Stimulated activated CD4-positive, alpha-beta T cell treated with anti-CD3 and anti-CD28 coated beads, Interleukin-4, amount 100 ng/mL, for 48 hours (primary cell): ENCODE measurements around the gene SCNN1B.
"Not testable (repeated sequence)": the region's sequence is repeated elsewhere in the genome, so short reads cannot be mapped to it uniquely, and the experiment has no call there.

ENCODE experiments used
- DNase-seq, 2 donors: peaks; one replicate each; pipeline ENCODE4 v3.0.0-alpha.2; 2020; ENCODE audit warnings: low read depth in 2 of 2

SCNN1B gene

DNA sequence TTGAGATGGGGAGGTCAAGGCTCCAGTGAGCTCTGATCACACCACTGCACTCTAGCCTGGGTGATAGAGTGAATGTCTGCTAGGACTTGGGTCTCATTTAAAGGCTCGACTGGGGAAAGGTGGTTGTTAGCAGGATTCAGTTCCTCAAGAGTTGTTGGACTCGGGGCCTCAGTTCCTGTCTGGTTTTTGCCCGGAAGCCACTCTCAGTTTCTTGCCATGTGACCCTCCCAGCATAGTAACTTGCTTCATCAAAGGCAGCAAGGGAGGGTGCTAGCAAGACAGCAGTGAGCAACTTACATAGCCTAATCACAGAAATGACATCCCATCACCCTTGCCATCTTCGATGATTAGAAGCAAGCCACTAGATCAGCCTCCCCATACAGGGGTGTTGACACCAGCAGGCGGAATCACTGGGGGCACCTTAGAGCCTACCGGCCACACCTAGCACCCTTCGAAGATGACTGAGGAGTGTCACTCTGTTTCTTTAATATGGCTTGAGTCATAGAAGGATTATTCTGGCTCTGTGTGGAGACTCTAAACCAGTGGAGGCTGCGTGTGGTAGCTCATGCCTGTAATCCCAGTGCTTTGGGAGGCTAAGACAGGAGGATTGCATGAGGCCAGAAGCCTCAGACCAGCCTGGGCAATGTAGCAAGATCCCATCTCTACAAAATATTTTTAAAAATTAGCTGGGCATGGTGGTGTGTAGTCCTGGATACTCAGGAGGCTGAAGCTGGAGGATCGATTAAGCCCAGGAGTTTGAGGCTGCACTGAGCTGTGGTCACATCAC, 13.2 kb upstream of the SCNN1B start:
- no peak for DNase-seq

GRCh38 chr16:23290189-23291062, 11.7 kb upstream of the SCNN1B start:
- DNase-seq = no peak

- DNase-seq = no peak
These were observed 9.1 kb upstream of the SCNN1B start for GRCh38 chr16:23293016-23293415.

- no peak for DNase-seq
These were observed 7.8 kb upstream of the SCNN1B start for GRCh38 chr16:23294260-23294659.

GRCh38 chr16:23296994-23297393, 5.1 kb upstream of the SCNN1B start:
- peak; percentile 9 to 15 for DNase-seq

GRCh38 chr16:23298290-23298915, 3.7 kb upstream of the SCNN1B start:
- no peak for DNase-seq

GRCh38 chr16:23299815-23300214, 2.3 kb upstream of the SCNN1B start:
- not testable (repeated sequence) for DNase-seq

GRCh38 chr16:23301251-23302044, 654 bp upstream of the SCNN1B start:
- no peak for DNase-seq

- DNase-seq = no peak
These were observed 1.6 kb downstream of the SCNN1B start for GRCh38 chr16:23303685-23304084.

DNA sequence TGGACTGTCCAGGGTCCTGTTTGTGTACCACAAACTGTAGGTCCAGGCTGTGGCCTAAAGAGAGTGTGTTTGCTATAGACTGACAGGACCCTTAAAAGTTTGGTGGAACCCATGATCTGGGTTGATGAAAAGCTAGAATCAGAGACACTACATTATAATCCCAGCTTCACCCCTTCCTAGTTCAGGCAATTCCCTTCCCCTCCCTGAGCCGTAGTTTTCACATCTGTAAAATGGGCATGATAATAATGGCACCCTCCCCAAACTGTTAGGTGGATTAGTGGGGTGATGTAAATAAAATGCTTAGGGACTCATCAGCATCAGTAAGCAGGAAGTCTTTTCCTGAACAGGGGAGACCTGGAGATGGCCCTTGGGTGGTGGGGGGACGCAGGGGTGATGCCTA, 2.5 kb downstream of the SCNN1B start:
- no peak for DNase-seq

DNA sequence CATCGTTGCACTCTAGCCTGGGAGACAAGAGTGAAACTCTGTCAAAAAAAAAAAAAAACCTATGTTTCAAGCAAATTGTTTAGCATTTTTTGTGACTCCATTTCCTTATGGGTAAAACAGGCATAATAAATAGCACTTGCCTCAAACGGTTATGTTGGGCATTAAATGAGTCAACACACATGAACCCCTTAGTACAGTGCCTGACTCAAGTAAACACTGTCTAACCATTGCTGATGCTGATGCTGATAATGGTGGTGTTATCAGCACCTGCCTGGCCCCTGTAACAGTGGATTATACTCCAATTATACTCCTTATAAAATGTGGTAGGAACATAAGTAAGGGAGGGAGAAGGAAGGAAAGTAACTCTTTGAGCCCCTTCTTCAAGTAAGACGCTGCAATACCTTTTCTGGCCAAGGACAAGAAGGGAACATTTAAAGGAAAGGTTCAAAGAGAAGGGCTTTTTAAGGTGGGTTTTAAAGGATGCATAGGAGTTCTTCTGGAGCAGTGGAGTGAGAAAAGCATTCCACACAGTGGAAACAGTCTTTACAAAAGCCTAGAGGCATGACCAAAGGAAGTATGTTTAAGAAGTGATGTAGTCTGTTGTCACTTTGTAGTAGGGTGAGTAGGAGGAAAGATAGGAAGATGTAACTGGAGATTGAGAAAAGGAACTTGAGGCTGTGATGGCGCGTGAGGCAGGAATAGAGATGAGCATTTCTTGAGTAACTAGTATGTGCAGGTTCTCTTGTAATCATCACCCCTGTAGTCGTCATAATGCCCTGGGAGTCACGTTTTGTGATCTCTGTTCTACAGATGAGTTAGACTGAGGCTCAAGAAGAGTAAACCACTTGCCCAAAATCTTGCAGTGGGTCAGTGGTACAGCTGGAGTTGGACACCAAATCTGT, 4.3 kb downstream of the SCNN1B start:
- DNase-seq = no peak

DNA sequence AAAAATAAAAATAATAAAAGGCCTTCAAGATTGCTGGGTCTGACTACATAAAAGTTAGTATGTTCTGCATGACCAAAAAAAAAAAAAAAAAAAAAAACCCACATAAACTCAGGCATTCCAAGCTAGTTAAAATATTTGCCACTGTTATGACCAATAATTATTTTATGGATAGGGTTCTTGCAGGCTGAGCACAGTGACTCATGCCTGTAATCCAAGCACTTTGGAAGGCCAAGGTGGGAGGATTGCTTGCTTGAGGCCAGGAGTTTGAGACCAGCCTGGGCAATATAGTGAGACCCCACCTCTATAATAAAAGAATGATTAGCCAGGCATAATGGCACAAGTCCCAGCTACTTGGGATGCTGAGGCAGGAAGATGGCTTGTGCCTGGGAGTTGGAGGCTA, 8.1 kb downstream of the SCNN1B start:
- DNase-seq = no peak

DNA sequence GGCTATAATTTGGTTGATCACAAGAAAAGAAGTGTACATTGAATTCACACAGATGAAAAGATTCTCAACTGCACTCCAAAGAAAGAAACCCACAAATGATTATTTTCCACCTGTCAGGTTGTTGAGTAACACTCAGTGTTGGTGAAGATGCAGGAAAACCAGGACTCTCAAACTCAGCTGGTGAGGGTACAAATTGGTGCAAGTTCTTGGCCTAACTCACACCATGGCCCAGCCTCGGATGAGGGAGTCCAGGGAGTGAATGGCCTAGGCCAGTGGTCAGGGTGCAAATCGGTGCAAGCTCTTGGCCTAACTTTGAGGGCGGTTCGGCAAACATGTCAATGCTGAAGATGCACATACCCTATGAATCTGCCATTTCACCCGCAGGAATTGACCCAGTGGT, 8.6 kb downstream of the SCNN1B start:
- DNase-seq = no peak

- DNase-seq = no peak
These were observed 14.1 kb downstream of the SCNN1B start for GRCh38 chr16:23316232-23316631.

- DNase-seq = no peak
These were observed 14.6 kb downstream of the SCNN1B start for GRCh38 chr16:23316634-23317265.

GRCh38 chr16:23317266-23317661, 15.2 kb downstream of the SCNN1B start:
- DNase-seq = no peak

DNA sequence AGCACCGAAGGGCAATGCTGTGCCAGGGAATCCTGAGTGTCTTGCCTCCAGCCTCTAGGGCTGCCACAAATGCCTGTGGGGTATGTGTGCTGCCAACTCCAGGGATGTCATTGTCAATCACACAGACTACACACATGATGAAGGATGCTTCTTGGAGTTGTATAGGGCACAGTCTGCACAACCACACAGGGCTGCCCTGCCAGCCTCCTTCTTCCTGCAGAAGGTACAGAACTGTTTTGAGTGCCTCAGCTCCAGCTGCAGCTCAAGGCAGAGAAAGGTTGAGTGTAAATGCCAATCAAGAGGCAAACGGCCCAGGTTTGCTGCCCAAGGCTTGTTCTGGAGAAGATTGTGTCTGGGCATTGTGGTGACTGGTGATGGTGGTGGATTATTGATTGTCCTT, 15.6 kb downstream of the SCNN1B start:
- no peak for DNase-seq

DNA sequence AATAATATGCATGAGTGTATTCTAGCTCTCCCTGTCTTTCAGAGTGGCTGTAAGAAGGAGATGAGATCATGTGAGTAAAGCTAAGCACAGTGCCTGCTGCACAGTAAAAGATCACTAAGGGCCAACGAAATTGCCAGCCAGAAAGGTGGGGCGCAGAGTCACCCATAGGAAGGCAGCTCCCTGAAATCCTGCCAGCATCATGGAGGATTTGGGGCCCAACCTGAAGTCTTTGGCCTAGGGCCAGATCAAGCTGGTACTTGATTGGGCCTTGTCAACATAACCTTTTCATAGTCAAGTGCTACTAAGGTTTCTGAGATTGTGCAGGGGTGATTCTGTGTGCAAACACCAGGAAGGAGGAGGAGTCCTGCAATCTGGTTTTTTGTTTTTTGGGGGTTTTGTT, 16.5 kb downstream of the SCNN1B start:
- no peak for DNase-seq

- no peak for DNase-seq
These were observed 17.9 kb downstream of the SCNN1B start for GRCh38 chr16:23319861-23320615.
